Activated CD8-positive, alpha-beta T cell treated with anti-CD3 and anti-CD28 coated beads, Interleukin-2, amount 10 ng/mL, durations not matched to agents 7 days and 5 days (primary cell): Measurements from ENCODE around the gene EDC3. TPM values are rescaled to one million over a fixed set of nuclear protein-coding genes. Genes with fewer than 3 reads are reported as not detected.
"Not testable (repeated sequence)": the region's sequence is repeated elsewhere in the genome, so short reads cannot be mapped to it uniquely, and the experiment has no call there.

Experiments used
- ATAC-seq: fragments of 150-1000 bp; cut with Tn5 transposase; one replicate; pipeline ENCODE4 v1.10.0; 2021; ENCODE audit warnings: moderate library complexity
- CTCF ChIA-PET: fragments of 350-600 bp; sonication (Branson Sonifier 250); formaldehyde crosslinking; loops from one replicate; lab custom pipeline; 2021; ENCODE audit warnings: antibody characterized with exemption; lab: Charles Lee
- POLR2A ChIA-PET: fragments of 350-600 bp; sonication (Branson Sonifier 250); formaldehyde crosslinking; loops from one replicate; lab custom pipeline; 2021; ENCODE audit warnings: antibody characterized with exemption; lab: Charles Lee
- DNase-seq: peaks from one replicate; pipeline ENCODE4 v3.0.0-alpha.2; 2020
- H3K27ac Mint-ChIP-seq: one replicate; pipeline ENCODE4 v1.8.0; 2021; ENCODE audit warnings: mild to moderate bottlenecking, mixed read lengths
- H3K27me3 Mint-ChIP-seq: one replicate; pipeline ENCODE4 v1.8.0; 2021; ENCODE audit warnings: low read depth, mixed read lengths
- H3K36me3 Mint-ChIP-seq: one replicate; pipeline ENCODE4 v1.8.0; 2021; ENCODE audit warnings: low read depth, mixed read lengths
- H3K4me1 Mint-ChIP-seq: one replicate; pipeline ENCODE4 v1.8.0; 2021; ENCODE audit warnings: low read depth, mixed read lengths
- H3K4me3 Mint-ChIP-seq: one replicate; pipeline ENCODE4 v1.8.0; 2021; ENCODE audit warnings: mild to moderate bottlenecking, mixed read lengths
- H3K9me3 Mint-ChIP-seq: one replicate; pipeline ENCODE4 v1.8.0; 2022; ENCODE audit warnings: mixed read lengths; ENCODE audit not compliant: insufficient read depth
- total RNA-seq, 2 experiments: library from RNA; stranded (reverse); gene quantifications; one replicate each; pipeline ENCODE4 v1.2.3, GENCODE V29; 2021

EDC3 gene
- total RNA-seq, 2 experiments from 2014 or later, result 40.4 to 41.6 TPM

- CTCF ChIA-PET, result no interaction called here
- Mint-ChIP-seq H3K27me3 (peaks cover 1% of the 10 kb centered on the region), H3K4me1 (peaks cover 9% of the 10 kb centered on the region), H3K27ac (no peak overlapping the region), H3K9me3 (no peaks in the 10 kb centered on the region), H3K4me3 (no peak overlapping the region), H3K36me3 (no peaks in the 10 kb centered on the region)
- POLR2A ChIA-PET, result interaction anchor here (0.6 kb wide), 1 partner anchor 30 kb away, joined by 3 read pairs; no protein-coding TSS in a partner anchor
- no peak for DNase-seq
- no peak for ATAC-seq
These were observed 87.0 kb downstream of the EDC3 start for GRCh38 chr15:74608786-74609185.

- H3K9me3 Mint-ChIP-seq, result no peaks in the 10 kb centered on the region
- no peak overlapping the region for H3K4me3 Mint-ChIP-seq
- no peak for ATAC-seq
- no peaks in the 10 kb centered on the region for H3K4me1 Mint-ChIP-seq
- CTCF ChIA-PET, result no interaction called here
- no peak for DNase-seq
- no peak overlapping the region for H3K27ac Mint-ChIP-seq
- H3K27me3 Mint-ChIP-seq, result peaks cover 1% of the 10 kb centered on the region
- POLR2A ChIA-PET, result no interaction called here
- no peaks in the 10 kb centered on the region for H3K36me3 Mint-ChIP-seq
These were observed 90.1 kb downstream of the EDC3 start for GRCh38 chr15:74605795-74606150.

- H3K4me3 Mint-ChIP-seq, result no peak overlapping the region
- H3K27me3 Mint-ChIP-seq, result peaks cover 1% of the 10 kb centered on the region
- ChIA-PET POLR2A (interaction anchor here (0.6 to 1.2 kb wide), 2 partner anchors 35 to 64 kb away, joined by 3 read pairs; partner anchors contain the start of gene ARID3B), CTCF (interaction anchor here (1.2 kb wide), 1 partner anchor 165 kb away, joined by 3 read pairs; no protein-coding TSS in a partner anchor)
- H3K9me3 Mint-ChIP-seq, result no peaks in the 10 kb centered on the region
- DNase-seq (no peak), ATAC-seq (no peak)
- no peaks in the 10 kb centered on the region for H3K4me1 Mint-ChIP-seq
- no peak overlapping the region for H3K27ac Mint-ChIP-seq
- no peaks in the 10 kb centered on the region for H3K36me3 Mint-ChIP-seq
These were observed 90.6 kb downstream of the EDC3 start for GRCh38 chr15:74604983-74605794.

GRCh38 chr15:74603789-74604705, 91.8 kb downstream of the EDC3 start:
- POLR2A ChIA-PET, result interaction anchor here (0.6 to 1.8 kb wide), 3 partner anchors 10 to 63 kb away, joined by 3 to 7 read pairs (median 3); partner anchors contain the start of gene ARID3B
- no peak overlapping the region for H3K4me3 Mint-ChIP-seq
- no peaks in the 10 kb centered on the region for H3K9me3 Mint-ChIP-seq
- no peak overlapping the region for H3K27ac Mint-ChIP-seq
- no peak for DNase-seq
- H3K36me3 Mint-ChIP-seq, result peaks cover 4% of the 10 kb centered on the region
- peaks cover 1% of the 10 kb centered on the region for H3K27me3 Mint-ChIP-seq
- CTCF ChIA-PET, result interaction anchor here (0.9 to 1.2 kb wide), 2 partner anchors 10 to 166 kb away, joined by 3 read pairs; no protein-coding TSS in a partner anchor
- peaks cover 6% of the 10 kb centered on the region for H3K4me1 Mint-ChIP-seq
- ATAC-seq, result no peak

- Mint-ChIP-seq H3K27me3 (peaks cover 1% of the 10 kb centered on the region), H3K4me1 (peaks cover 14% of the 10 kb centered on the region), H3K27ac (no peak overlapping the region), H3K9me3 (no peaks in the 10 kb centered on the region), H3K4me3 (no peak overlapping the region), H3K36me3 (peaks cover 13% of the 10 kb centered on the region)
- no peak for DNase-seq
- CTCF ChIA-PET, result interaction anchor here (0.9 kb wide), 1 partner anchor 11 kb away, joined by 3 read pairs; no protein-coding TSS in a partner anchor
- POLR2A ChIA-PET, result interaction anchor here (1.8 kb wide), 1 partner anchor 11 kb away, joined by 7 read pairs; no protein-coding TSS in a partner anchor
- no peak for ATAC-seq
These were observed 92.6 kb downstream of the EDC3 start for GRCh38 chr15:74603026-74603788.

- CTCF ChIA-PET, result interaction anchor here (0.6 to 2.1 kb wide), 10 partner anchors 11 to 226 kb away, joined by 3 to 9 read pairs (median 4); no protein-coding TSS in a partner anchor
- no peaks in the 10 kb centered on the region for H3K27me3 Mint-ChIP-seq
- peaks cover 23% of the 10 kb centered on the region for H3K4me1 Mint-ChIP-seq
- no peak for ATAC-seq
- peak overlapping the region; percentile 97 for H3K27ac Mint-ChIP-seq
- H3K4me3 Mint-ChIP-seq, result peak overlapping the region; percentile 96
- POLR2A ChIA-PET, result interaction anchor here (0.8 to 1.7 kb wide), 6 partner anchors 15 to 138 kb away, joined by 3 to 18 read pairs (median 6); partner anchors contain the start of genes ARID3B, CLK3 and UBL7
- no peak for DNase-seq
- peaks cover 34% of the 10 kb centered on the region for H3K36me3 Mint-ChIP-seq
- H3K9me3 Mint-ChIP-seq, result no peaks in the 10 kb centered on the region
These were observed 96.7 kb downstream of the EDC3 start for GRCh38 chr15:74599156-74599555.

- Mint-ChIP-seq H3K36me3 (peaks cover 38% of the 10 kb centered on the region), H3K27me3 (no peaks in the 10 kb centered on the region), H3K4me1 (peaks cover 23% of the 10 kb centered on the region), H3K27ac (peak overlapping the region; percentile 97), H3K9me3 (no peaks in the 10 kb centered on the region), H3K4me3 (peak overlapping the region; percentile 96)
- ATAC-seq (peak; percentile 99), DNase-seq (peak; percentile 92)
- ChIA-PET POLR2A (interaction anchor here (0.6 to 1.7 kb wide), 10 partner anchors 16 to 214 kb away, joined by 3 to 18 read pairs (median 4); partner anchors contain the start of genes ARID3B, CLK3 and UBL7), CTCF (interaction anchor here (0.6 to 2.1 kb wide), 13 partner anchors 12 to 224 kb away, joined by 3 to 9 read pairs (median 4); no protein-coding TSS in a partner anchor)
These were observed 97.5 kb downstream of the EDC3 start for GRCh38 chr15:74598126-74598842.

- H3K9me3 Mint-ChIP-seq, H3K27me3 Mint-ChIP-seq, H3K4me3 Mint-ChIP-seq, DNase-seq, H3K27ac Mint-ChIP-seq, ATAC-seq: not testable (repeated sequence)
- ChIA-PET CTCF (interaction anchor here (0.7 to 2.1 kb wide), 2 partner anchors 17 to 24 kb away, joined by 4 to 9 read pairs; no protein-coding TSS in a partner anchor), POLR2A (interaction anchor here (0.8 kb wide), 1 partner anchor 26 kb away, joined by 3 read pairs; no protein-coding TSS in a partner anchor)
- peaks cover 23% of the 10 kb centered on the region for H3K4me1 Mint-ChIP-seq
- peaks cover 44% of the 10 kb centered on the region for H3K36me3 Mint-ChIP-seq
These were observed 98.6 kb downstream of the EDC3 start for GRCh38 chr15:74597146-74597705.

- H3K4me3 Mint-ChIP-seq, POLR2A ChIA-PET, H3K27me3 Mint-ChIP-seq, H3K9me3 Mint-ChIP-seq, DNase-seq, ATAC-seq, CTCF ChIA-PET: not testable (repeated sequence)
- peaks cover 46% of the 10 kb centered on the region for H3K36me3 Mint-ChIP-seq
- peak overlapping the region; percentile 43 for H3K27ac Mint-ChIP-seq
- H3K4me1 Mint-ChIP-seq, result peaks cover 23% of the 10 kb centered on the region
These were observed 99.1 kb downstream of the EDC3 start for GRCh38 chr15:74596736-74597135.

- ChIA-PET CTCF (no interaction called here), POLR2A (no interaction called here)
- Mint-ChIP-seq H3K27ac (no peak overlapping the region), H3K9me3 (no peaks in the 10 kb centered on the region), H3K4me3 (no peak overlapping the region), H3K36me3 (peaks cover 56% of the 10 kb centered on the region), H3K27me3 (no peaks in the 10 kb centered on the region), H3K4me1 (peaks cover 23% of the 10 kb centered on the region)
- ATAC-seq (no peak), DNase-seq (no peak)
These were observed 100.6 kb downstream of the EDC3 start for GRCh38 chr15:74595271-74595670.
